Peyer's patch (tissue), 4 donors: ENCODE measurements around the gene PFDN2. TPM values are rescaled to one million over a fixed set of nuclear protein-coding genes. Genes with fewer than 3 reads are reported as not detected.

Experiments used
- DNase-seq, 3 donors: peaks; one replicate each; pipeline ENCODE4 v3.0.0-alpha.2; 2017 to 2019
- H3K27ac ChIP-seq, 4 donors: fragments of 200-600 bp; sonication (generic); one replicate each; pipeline ENCODE4 v1.5.1; 2016 to 2019
- H3K27me3 ChIP-seq, 2 donors: fragments of 200-600 bp; sonication (generic); one replicate each; pipeline ENCODE4 v1.5.1; 2019
- H3K36me3 ChIP-seq, 3 donors: fragments of 200-600 bp; sonication (generic); one replicate each; pipeline ENCODE4 v1.5.1; 2016 to 2019
- H3K4me1 ChIP-seq, 4 donors: fragments of 200-600 bp; sonication (generic); one replicate each; pipeline ENCODE4 v1.5.1; 2016 to 2019
- H3K4me3 ChIP-seq, 4 donors: fragments of 200-600 bp; sonication (generic); 1 replicate in 3 of 4; 2 replicates in 1 of 4; pipeline ENCODE4 v1.5.1; 2016 to 2019; ENCODE audit warnings: mild to moderate bottlenecking in 1 of 4
- H3K9me3 ChIP-seq, 4 donors: fragments of 200-600 bp; sonication (generic); one replicate each; pipeline ENCODE4 v1.5.1; 2016 to 2019; ENCODE audit warnings: mild to moderate bottlenecking in 1 of 4
- CTCF ChIP-seq, 6 experiments: fragments of 450-650 bp in 4 of 6; fragments of 200-600 bp in 2 of 6; sonication (generic) in 1 of 6; IDR thresholded peaks; one replicate each; pipeline ENCODE4 v1.5.1; 2017 to 2019; ENCODE audit warnings: antibody characterized with exemption in 6 of 6, mild to moderate bottlenecking in 3 of 6, moderate library complexity in 1 of 6
- POLR2A ChIP-seq, 2 donors: fragments of 450-650 bp; IDR thresholded peaks; one replicate each; pipeline ENCODE4 v1.5.1; 2017; ENCODE audit warnings: antibody characterized with exemption in 2 of 2, mild to moderate bottlenecking in 2 of 2, moderate library complexity in 2 of 2
- total RNA-seq, 4 donors: library from RNA; depleted of rRNA; stranded (reverse); fragments of >200 nt; gene quantifications; one replicate each; pipeline ENCODE4 v1.1.0, GENCODE V29; 2016

The PFDN2 gene
- total RNA-seq, 4 donors from 2014 or later = 11.6 to 68.5 (median 15.2) TPM

DNA sequence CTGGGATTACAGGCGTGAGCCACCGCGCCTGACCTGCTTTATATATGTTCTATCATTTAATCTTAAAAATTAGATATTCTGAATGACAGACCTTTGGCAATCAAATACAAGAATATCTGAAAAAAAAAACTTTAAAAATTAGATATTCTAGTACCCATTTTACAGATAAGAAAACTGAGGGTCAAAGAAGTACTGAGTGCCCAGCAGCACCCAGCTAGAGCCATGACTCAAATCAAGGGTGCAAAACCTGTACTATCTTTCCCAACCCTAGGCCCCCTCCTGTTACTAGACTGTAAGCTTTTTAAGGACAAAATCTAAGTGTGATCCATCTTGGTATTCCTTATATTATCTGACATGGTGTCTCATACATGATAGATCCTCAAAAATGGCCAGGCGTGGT is 56.4 kb downstream of the PFDN2 start:
- H3K27me3 ChIP-seq = no peaks in the 10 kb centered on the region
- H3K4me3 ChIP-seq = no peak overlapping the region
- peaks cover 0 to 5% (median 0%) of the 10 kb centered on the region in 4 donors for H3K4me1 ChIP-seq
- no peaks in the 10 kb centered on the region for H3K36me3 ChIP-seq
- H3K27ac ChIP-seq = no peak overlapping the region
- TF ChIP-seq POLR2A (IDR thresholded peaks at IDR 0.05) (no peak), CTCF (IDR thresholded peaks at IDR 0.05) (no peak)
- no peaks in the 10 kb centered on the region for H3K9me3 ChIP-seq
- no peak for DNase-seq

DNA sequence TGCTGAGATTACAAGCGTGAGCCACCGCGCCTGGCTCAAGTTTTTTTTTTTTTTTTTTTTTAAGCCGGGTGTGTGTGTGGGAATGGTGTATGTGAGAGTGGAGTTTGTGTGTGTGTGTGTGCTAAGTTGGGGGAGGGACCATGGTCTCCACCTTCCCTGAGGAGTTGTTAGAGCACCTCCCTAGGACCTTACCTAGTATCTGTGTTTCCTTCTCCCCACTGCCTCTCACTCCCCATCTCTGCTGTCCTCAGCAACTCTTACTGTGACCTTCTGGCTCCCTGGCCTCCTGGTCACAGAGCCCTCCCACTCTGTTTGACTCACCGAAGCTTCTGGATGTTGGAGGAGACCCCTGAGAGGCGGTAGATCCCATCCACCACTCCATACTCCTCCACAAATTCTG is 58.5 kb downstream of the PFDN2 start:
- no peak for DNase-seq
- H3K27me3 ChIP-seq = peaks cover 0 to 3% of the 10 kb centered on the region in 2 donors

DNA sequence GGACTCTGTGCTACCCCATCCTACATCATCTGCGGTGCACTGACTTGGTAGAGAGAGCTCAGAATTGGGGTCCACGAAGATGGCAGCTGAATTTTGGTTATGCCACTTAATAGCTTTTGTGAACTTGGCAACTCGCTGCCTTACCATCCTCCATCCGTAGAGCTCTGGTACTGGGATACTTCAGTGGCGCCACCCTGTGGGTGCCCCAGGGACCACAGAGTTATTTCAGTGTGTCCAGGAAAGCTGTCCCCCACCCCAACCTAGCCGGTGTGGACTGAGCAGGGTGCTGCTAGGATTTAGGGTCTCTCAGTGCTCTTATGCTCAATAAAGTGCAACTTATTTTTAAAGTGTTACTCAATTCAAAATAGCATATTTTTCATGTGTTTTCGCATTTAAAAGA is 63.0 kb downstream of the PFDN2 start:
- H3K27ac ChIP-seq = no peak overlapping the region
- H3K36me3 ChIP-seq = peaks cover 0 to 21% (median 0%) of the 10 kb centered on the region in 3 donors
- H3K4me3 ChIP-seq = no peak overlapping the region
- TF ChIP-seq CTCF (IDR thresholded peaks at IDR 0.05) (no peak), POLR2A (IDR thresholded peaks at IDR 0.05) (no peak)
- H3K27me3 ChIP-seq = peaks cover 0 to 3% of the 10 kb centered on the region in 2 donors
- no peak for DNase-seq
- peaks cover 0 to 7% (median 0%) of the 10 kb centered on the region in 4 donors for H3K4me1 ChIP-seq
- no peaks in the 10 kb centered on the region for H3K9me3 ChIP-seq

More for the DNA sequence above, 58.5 kb downstream of the PFDN2 start:
- Histone ChIP-seq H3K4me3 (no peak overlapping the region), H3K9me3 (no peaks in the 10 kb centered on the region), H3K36me3 (no peaks in the 10 kb centered on the region), H3K27ac (no peak overlapping the region), H3K4me1 (no peaks in the 10 kb centered on the region)
- TF ChIP-seq POLR2A (IDR thresholded peaks at IDR 0.05) = no peak
- TF ChIP-seq CTCF (IDR thresholded peaks at IDR 0.05) = no peak

DNA sequence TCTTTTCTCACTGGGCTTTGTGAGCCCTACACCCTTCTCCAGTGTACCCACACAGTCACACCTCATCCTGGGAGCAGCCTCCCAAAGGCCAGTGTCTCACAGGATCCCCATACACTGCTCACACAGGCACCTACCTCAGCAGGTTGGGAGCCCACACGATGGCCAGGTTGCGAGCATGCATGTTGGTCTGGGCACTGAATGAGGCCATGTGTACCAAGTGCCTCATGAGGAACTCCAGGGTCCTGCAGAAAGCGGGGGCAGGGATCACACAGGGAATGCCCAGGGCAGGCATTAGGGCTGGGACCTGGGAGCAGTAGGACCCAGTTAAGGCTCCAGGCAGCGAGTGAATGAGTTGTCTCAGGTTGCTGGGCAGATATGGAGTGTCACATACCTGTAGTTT is 63.6 kb downstream of the PFDN2 start:
- Histone ChIP-seq H3K4me1 (peaks cover 0 to 7% (median 0%) of the 10 kb centered on the region in 4 donors), H3K27me3 (peaks cover 0 to 3% of the 10 kb centered on the region in 2 donors), H3K27ac (no peak overlapping the region), H3K4me3 (no peak overlapping the region), H3K9me3 (no peaks in the 10 kb centered on the region), H3K36me3 (peaks cover 0 to 25% (median 0%) of the 10 kb centered on the region in 3 donors)
- TF ChIP-seq CTCF (IDR thresholded peaks at IDR 0.05) = no peak
- TF ChIP-seq POLR2A (IDR thresholded peaks at IDR 0.05) = no peak
- no peak for DNase-seq

DNA sequence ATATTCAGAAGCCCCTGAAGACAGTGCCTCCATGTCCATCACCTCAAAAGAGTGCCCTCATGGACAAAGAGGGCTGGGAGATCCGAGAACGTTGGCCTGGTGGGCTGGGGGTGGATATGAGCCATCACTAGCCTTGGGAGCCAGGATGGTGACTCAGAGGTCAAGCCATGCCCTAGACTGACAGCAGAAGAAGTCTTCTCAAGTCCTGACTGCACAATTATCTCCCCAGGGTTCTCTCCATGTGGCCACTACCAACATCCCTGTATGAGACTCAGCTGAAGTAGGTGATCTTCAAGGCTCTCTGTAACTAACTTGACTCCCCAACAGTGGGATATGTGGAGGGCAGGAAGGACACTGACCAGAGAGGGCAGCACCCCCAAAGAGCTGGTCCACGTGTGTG is 64.9 kb downstream of the PFDN2 start:
- Histone ChIP-seq H3K4me1 (peaks cover 0 to 7% (median 0%) of the 10 kb centered on the region in 4 donors), H3K36me3 (peaks cover 0 to 26% (median 0%) of the 10 kb centered on the region in 3 donors), H3K27ac (no peak overlapping the region), H3K27me3 (peaks cover 0 to 3% of the 10 kb centered on the region in 2 donors), H3K4me3 (no peak overlapping the region), H3K9me3 (no peaks in the 10 kb centered on the region)
- TF ChIP-seq POLR2A (IDR thresholded peaks at IDR 0.05) (no peak), CTCF (IDR thresholded peaks at IDR 0.05) (no peak)
- no peak for DNase-seq

- Histone ChIP-seq H3K27me3 (peaks cover 0 to 3% of the 10 kb centered on the region in 2 donors), H3K9me3 (no peaks in the 10 kb centered on the region), H3K36me3 (peaks cover 0 to 26% (median 0%) of the 10 kb centered on the region in 3 donors), H3K4me1 (peaks cover 0 to 7% (median 0%) of the 10 kb centered on the region in 4 donors), H3K4me3 (no peak overlapping the region), H3K27ac (no peak overlapping the region)
- TF ChIP-seq CTCF (IDR thresholded peaks at IDR 0.05) (no peak), POLR2A (IDR thresholded peaks at IDR 0.05) (no peak)
- DNase-seq = no peak
Observed at GRCh38 chr1:161051219-161051618, 66.6 kb downstream of the PFDN2 start.
